Brain microvascular endothelial cell (primary cell): ENCODE results near the gene DHX29.
"Not testable (repeated sequence)": the region's sequence is repeated elsewhere in the genome, so short reads cannot be mapped to it uniquely, and the experiment has no call there.

Experiments used
- DNase-seq: peaks from one replicate; pipeline ENCODE4 v3.0.0-alpha.2; 2020
- H3K27ac ChIP-seq: fragments of 250-450 bp; sonication (Bioruptor Pico); 2 replicates; pipeline ENCODE4 v1.5.1; 2020; ENCODE audit warnings: mild to moderate bottlenecking, moderate library complexity
- H3K27me3 ChIP-seq: fragments of 250-450 bp; sonication (Bioruptor Pico); replicated peaks from 2 replicates; pipeline ENCODE4 v1.5.1; 2020; ENCODE audit warnings: mild to moderate bottlenecking
- H3K36me3 ChIP-seq: fragments of 250-450 bp; sonication (Bioruptor Pico); replicated peaks from 2 replicates; pipeline ENCODE4 v1.5.1; 2020; ENCODE audit warnings: mild to moderate bottlenecking
- H3K4me3 ChIP-seq: 2 replicates; pipeline ENCODE4 v1.5.1; 2011; ENCODE audit warnings: low read depth, mild to moderate bottlenecking, control low read depth, low read length, moderate library complexity
- in situ Hi-C: cut with HindIII; loops from 2 replicates; pipeline ENCODE4 v1.10.0; 2017; ENCODE audit warnings: low sequenced_read_pairs, low pct_ligation_motif_present
- TF ChIP-seq, protein P1 (sequence below): IDR thresholded peaks from 2 replicates; pipeline ENCODE4 v1.5.1; 2011; ENCODE audit warnings: low read depth, mild to moderate bottlenecking, moderate library complexity, low read length, control low read depth, inconsistent platforms; ENCODE audit errors: missing control alignments

DHX29 gene

DNA sequence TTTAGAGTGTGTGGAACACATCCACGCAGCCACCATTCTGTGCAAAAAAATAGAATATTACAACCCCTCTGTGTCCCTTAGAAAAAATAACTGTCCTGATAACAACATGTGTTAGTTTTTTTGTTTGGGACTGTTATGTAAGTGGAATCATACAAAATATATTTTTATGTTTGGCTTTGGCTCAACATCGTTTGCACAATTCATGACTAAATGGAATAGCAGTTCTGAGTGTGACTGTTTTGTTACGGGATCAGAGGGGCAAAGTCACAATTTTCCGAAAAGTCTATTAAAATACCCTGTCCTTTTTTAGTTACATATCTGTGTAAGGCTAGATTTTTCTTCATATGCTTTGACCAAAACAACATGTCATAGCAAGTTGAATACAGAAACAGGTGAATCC is 13.1 kb upstream of the DHX29 start:
- peaks cover 1% of the 10 kb centered on the region for H3K36me3 ChIP-seq
- no peak overlapping the region for H3K4me3 ChIP-seq
- H3K27ac ChIP-seq, result no peak overlapping the region
- no peaks in the 10 kb centered on the region for H3K27me3 ChIP-seq
- no peak for DNase-seq
- TF ChIP-seq, protein P1, sequence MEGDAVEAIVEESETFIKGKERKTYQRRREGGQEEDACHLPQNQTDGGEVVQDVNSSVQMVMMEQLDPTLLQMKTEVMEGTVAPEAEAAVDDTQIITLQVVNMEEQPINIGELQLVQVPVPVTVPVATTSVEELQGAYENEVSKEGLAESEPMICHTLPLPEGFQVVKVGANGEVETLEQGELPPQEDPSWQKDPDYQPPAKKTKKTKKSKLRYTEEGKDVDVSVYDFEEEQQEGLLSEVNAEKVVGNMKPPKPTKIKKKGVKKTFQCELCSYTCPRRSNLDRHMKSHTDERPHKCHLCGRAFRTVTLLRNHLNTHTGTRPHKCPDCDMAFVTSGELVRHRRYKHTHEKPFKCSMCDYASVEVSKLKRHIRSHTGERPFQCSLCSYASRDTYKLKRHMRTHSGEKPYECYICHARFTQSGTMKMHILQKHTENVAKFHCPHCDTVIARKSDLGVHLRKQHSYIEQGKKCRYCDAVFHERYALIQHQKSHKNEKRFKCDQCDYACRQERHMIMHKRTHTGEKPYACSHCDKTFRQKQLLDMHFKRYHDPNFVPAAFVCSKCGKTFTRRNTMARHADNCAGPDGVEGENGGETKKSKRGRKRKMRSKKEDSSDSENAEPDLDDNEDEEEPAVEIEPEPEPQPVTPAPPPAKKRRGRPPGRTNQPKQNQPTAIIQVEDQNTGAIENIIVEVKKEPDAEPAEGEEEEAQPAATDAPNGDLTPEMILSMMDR, result no peak
- in situ Hi-C loops, result no loop called here

DNA sequence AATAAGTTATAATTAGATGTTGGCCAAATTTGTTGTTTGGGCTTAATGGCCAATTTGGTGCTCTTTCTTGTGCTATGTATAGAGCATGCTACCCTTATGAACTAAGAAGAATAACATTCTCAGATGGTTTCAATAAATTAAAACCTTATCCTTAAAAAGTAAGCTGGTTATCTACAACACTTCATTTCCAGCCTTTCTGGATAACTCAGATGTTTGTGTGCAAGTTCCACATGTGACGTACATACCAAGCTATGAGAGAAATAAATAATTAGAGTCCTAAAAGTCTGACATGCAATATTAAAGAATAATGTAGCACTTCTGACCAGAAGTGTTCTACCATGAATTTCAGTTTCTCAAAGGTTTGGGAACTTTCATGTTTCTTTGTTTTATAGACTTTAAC is 12.0 kb upstream of the DHX29 start:
- TF ChIP-seq, protein P1, result no peak
- Histone ChIP-seq H3K27ac (no peak overlapping the region), H3K4me3 (no peak overlapping the region), H3K27me3 (no peaks in the 10 kb centered on the region), H3K36me3 (no peaks in the 10 kb centered on the region)
- in situ Hi-C loops, result no loop called here
- no peak for DNase-seq

DNA sequence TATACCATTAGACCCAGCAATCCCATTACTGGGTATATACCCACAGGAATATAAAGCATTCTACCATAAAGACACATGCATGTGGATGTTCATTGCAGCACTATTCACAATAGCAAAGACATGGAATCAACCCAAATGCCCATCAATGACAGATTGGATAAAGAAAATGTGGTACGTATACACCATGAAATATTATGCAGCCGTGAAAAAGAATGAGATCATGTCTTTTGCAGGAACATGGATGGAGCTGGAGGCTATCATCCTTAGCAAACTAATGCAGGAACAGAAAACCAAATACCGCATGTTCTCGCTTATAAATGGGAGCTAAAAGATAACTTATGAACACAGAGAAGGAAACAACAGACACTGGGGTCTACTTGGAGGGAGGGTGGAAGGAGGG is 10.7 kb upstream of the DHX29 start:
- H3K27ac ChIP-seq, in situ Hi-C loops, DNase-seq, H3K27me3 ChIP-seq, H3K4me3 ChIP-seq, H3K36me3 ChIP-seq: not testable (repeated sequence)

DNA sequence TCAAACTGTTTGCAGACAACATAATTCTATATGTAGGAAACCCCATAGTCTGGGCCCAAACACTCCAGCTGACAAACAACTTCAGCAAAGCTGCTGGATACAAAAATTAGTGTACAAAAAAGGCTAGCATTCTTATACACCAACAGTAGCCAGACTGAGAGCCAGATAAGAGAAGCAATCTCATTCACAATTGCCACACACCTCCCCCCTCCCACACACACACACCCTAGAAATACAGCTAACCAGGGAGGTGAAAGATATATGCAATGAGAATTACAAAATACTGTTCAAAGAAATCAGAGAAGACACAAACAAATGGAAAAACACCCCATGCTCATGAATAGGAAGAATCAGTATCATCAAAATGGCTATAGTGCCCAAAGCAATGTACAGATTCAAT is 9.3 kb upstream of the DHX29 start:
- Histone ChIP-seq H3K4me3 (no peak overlapping the region), H3K27ac (no peak overlapping the region), H3K27me3 (no peaks in the 10 kb centered on the region), H3K36me3 (no peaks in the 10 kb centered on the region)
- in situ Hi-C loops, result no loop called here
- TF ChIP-seq, protein P1, result no peak
- no peak for DNase-seq

DNA sequence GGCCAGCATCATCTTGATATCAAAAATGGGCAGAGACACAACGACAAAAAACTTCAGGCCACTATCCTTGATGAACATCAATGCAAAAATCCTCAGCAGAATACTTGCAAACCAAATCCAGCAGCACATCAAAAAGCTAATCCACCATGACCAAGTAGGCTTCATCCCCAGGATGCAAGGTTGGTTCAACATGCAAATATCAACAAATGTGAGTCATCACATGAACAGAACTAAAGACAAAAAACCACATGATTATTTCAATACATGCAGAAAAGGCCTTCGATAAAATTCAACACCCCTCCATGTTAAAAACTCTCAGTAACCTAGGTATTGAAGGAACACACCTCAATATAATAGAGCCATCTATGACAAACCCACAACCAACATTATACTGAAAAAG is 8.8 kb upstream of the DHX29 start:
- H3K4me3 ChIP-seq, result no peak overlapping the region
- H3K27ac ChIP-seq, result no peak overlapping the region
- in situ Hi-C loops, result no loop called here
- TF ChIP-seq, protein P1, result no peak
- no peaks in the 10 kb centered on the region for H3K36me3 ChIP-seq
- no peak for DNase-seq
- no peaks in the 10 kb centered on the region for H3K27me3 ChIP-seq

DNA sequence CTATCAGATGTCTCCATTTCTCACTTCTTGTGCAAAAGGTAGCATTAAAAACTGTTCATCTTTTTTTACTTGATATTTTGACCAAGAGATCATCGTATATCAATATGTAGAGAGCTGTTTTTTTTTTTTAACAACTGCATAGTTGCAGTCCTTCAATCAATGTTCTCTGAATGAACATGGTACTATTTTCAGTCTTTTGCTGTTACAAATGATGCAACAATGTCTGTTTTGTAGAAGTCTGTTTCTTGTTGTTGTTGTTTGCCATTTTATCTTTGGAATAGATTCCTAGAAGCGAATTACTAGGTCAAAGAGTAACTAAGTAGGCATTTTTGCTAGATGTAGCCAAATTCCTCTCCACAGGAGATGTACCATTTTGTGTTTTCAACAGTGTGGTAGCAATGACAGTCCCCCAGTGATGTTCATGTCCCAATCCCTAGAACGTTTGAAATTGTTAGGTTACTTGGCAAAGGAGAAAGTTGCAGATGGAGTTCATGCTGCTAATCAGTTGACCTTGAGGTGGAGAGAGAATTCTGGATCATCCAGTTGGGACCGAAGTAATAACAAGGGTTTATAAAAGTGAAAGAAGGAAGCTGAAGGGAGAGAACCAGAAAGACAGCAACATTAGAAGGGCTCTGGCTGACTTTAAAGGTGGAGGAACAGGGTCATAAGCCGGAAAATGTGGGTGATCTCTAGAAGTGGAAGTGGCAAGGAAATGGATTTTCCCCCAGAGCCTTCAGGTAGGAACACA is 6.5 kb upstream of the DHX29 start:
- TF ChIP-seq, protein P1, result no peak
- DNase-seq, result no peak
- Histone ChIP-seq H3K27me3 (no peaks in the 10 kb centered on the region), H3K27ac (no peak overlapping the region), H3K36me3 (no peaks in the 10 kb centered on the region), H3K4me3 (no peak overlapping the region)
- in situ Hi-C loops, result no loop called here
